H1 (cell line): ENCODE results near the gene CLBA1. TPM values are rescaled to one million over a fixed set of nuclear protein-coding genes. Genes with fewer than 3 reads are reported as not detected.

Experiments
- CTCF ChIA-PET: fragments of 300-600 bp; sonication (Branson Sonifier 250); formaldehyde crosslinking; loops from one replicate; lab custom pipeline; 2021; ENCODE audit not compliant: partially characterized antibody; lab: Charles Lee
- POLR2A ChIA-PET: fragments of 300-600 bp; sonication (Branson Sonifier 250); formaldehyde crosslinking; loops from one replicate; lab custom pipeline; 2021; ENCODE audit warnings: inconsistent platforms; ENCODE audit not compliant: partially characterized antibody; lab: Charles Lee
- DNase-seq, 2 experiments: peaks; one replicate each; pipeline versions ENCODE4 v3.0.0 to v3.0.0-alpha.2; 2010 to 2022; ENCODE audit warnings: low spot score in 2 of 2, low read depth in 1 of 2, mixed read lengths in 1 of 2
- FAIRE-seq: peaks from 2 replicates; lab custom pipeline; 2011; peaks lifted over from hg19 to GRCh38; lab: Jason Lieb, UNC
- H2AFZ ChIP-seq: 2 replicates; pipeline ENCODE4 v1.8.1; 2012; ENCODE audit warnings: low read length, inconsistent platforms
- H2AK5ac ChIP-seq: 2 replicates; pipeline ENCODE4 v1.6.1; 2013; ENCODE audit warnings: low read depth, low read length
- H2BK120ac ChIP-seq: replicated peaks from 2 replicates; pipeline ENCODE3; 2013; ENCODE audit warnings: low read depth, low read length, inconsistent platforms
- H2BK12ac ChIP-seq: 2 replicates; pipeline ENCODE4 v1.6.1; 2013; ENCODE audit warnings: low read depth, low read length
- H2BK15ac ChIP-seq: 2 replicates; pipeline ENCODE4 v1.6.1; 2013; ENCODE audit warnings: low read length
- H2BK20ac ChIP-seq: 2 replicates; pipeline ENCODE4 v1.6.1; 2013; ENCODE audit warnings: low read length
- H2BK5ac ChIP-seq: 2 replicates; pipeline ENCODE4 v1.6.1; 2013; ENCODE audit warnings: low read depth, low read length
- H3K14ac ChIP-seq: 2 replicates; pipeline ENCODE4 v1.6.1; 2013; ENCODE audit warnings: inconsistent platforms; ENCODE audit not compliant: insufficient read length
- H3K18ac ChIP-seq: 2 replicates; pipeline ENCODE4 v1.6.1; 2013; ENCODE audit warnings: low read length; ENCODE audit errors: extremely low read depth
- H3K23ac ChIP-seq: 2 replicates; pipeline ENCODE4 v1.6.1; 2013; ENCODE audit warnings: inconsistent platforms; ENCODE audit not compliant: insufficient read length
- H3K23me2 ChIP-seq: 2 replicates; pipeline ENCODE4 v1.6.1; 2013; ENCODE audit warnings: low read depth, low read length
- H3K27ac ChIP-seq: 2 replicates; pipeline ENCODE4 v1.6.1; 2011; ENCODE audit warnings: low read depth, low read length, inconsistent platforms
- H3K27me3 ChIP-seq, 4 experiments: replicated peaks in 1 of 4; 1 replicate in 1 of 4; 2 replicates in 3 of 4; pipeline versions ENCODE4 v1.6.1 to v1.8.1; 2011 to 2013; ENCODE audit warnings: low read length in 3 of 4, mild to moderate bottlenecking in 3 of 4, inconsistent platforms in 2 of 4, mixed read lengths in 2 of 4, moderate library complexity in 1 of 4; ENCODE audit not compliant: control insufficient read depth in 3 of 4, insufficient read depth in 3 of 4; ENCODE audit errors: extremely low read depth in 1 of 4
- H3K36me3 ChIP-seq, 4 experiments: 2 replicates each; pipeline versions ENCODE4 v1.6.1 to v1.8.1; 2011 to 2013; ENCODE audit warnings: mild to moderate bottlenecking in 4 of 4, low read length in 3 of 4, moderate library complexity in 2 of 4, control low read depth in 1 of 4, inconsistent platforms in 1 of 4; ENCODE audit not compliant: insufficient read depth in 4 of 4, control insufficient read depth in 2 of 4
- H3K4ac ChIP-seq: replicated peaks from 2 replicates; pipeline ENCODE3; 2013; ENCODE audit warnings: low read length, low read depth, mixed read lengths, inconsistent platforms; ENCODE audit not compliant: insufficient read length
- H3K4me1 ChIP-seq, 4 experiments: replicated peaks in 1 of 4; 1 replicate in 1 of 4; 2 replicates in 3 of 4; pipeline versions ENCODE4 v1.6.1 to v1.8.1; 2011 to 2013; ENCODE audit warnings: low read length in 3 of 4, inconsistent platforms in 2 of 4, mixed read lengths in 1 of 4; ENCODE audit not compliant: insufficient read depth in 4 of 4, control insufficient read depth in 3 of 4
- H3K4me2 ChIP-seq, 2 experiments: 2 replicates each; pipeline versions ENCODE4 v1.6.1 to v1.8.1; 2011 to 2013; ENCODE audit warnings: low read depth in 2 of 2, low read length in 2 of 2, control low read depth in 1 of 2, inconsistent platforms in 1 of 2, mild to moderate bottlenecking in 1 of 2; ENCODE audit not compliant: insufficient read depth in 1 of 2
- H3K4me3 ChIP-seq, 4 experiments: fragments of 200-600, 300-600 bp in 1 of 4; sonication (generic), shearing (Covaris generic), sonication (Bioruptor Twin) in 1 of 4; 2 replicates each; pipeline versions ENCODE4 v1.5.1 to v1.8.1; 2011 to 2016; ENCODE audit warnings: low read length in 4 of 4, low read depth in 3 of 4, control low read depth in 2 of 4, inconsistent platforms in 2 of 4, mild to moderate bottlenecking in 2 of 4, mixed read lengths in 1 of 4, moderate library complexity in 1 of 4; ENCODE audit not compliant: insufficient read depth in 2 of 4; ENCODE audit errors: extremely low read depth in 1 of 4
- H3K56ac ChIP-seq: replicated peaks from 2 replicates; pipeline ENCODE3; 2013; ENCODE audit warnings: low read depth, mild to moderate bottlenecking, mixed read lengths, low read length, inconsistent platforms; ENCODE audit not compliant: insufficient read length
- H3K79me1 ChIP-seq: 2 replicates; pipeline ENCODE4 v1.6.1; 2013; ENCODE audit warnings: low read depth, low read length, control low read depth
- H3K79me2 ChIP-seq, 2 experiments: 2 replicates each; pipeline versions ENCODE4 v1.6.1 to v1.8.1; 2012 to 2013; ENCODE audit warnings: low read length in 2 of 2, mild to moderate bottlenecking in 2 of 2, inconsistent platforms in 1 of 2; ENCODE audit not compliant: insufficient read depth in 2 of 2, control insufficient read depth in 1 of 2
- H3K9ac ChIP-seq, 4 experiments: replicated peaks in 1 of 4; 1 replicate in 1 of 4; 2 replicates in 3 of 4; pipeline versions ENCODE4 v1.6.1 to v1.8.1; 2011 to 2013; ENCODE audit warnings: low read depth in 3 of 4, low read length in 3 of 4, control low read depth in 2 of 4, mild to moderate bottlenecking in 2 of 4, moderate library complexity in 2 of 4, inconsistent platforms in 1 of 4; ENCODE audit errors: extremely low read depth in 1 of 4
- H3K9me3 ChIP-seq, 2 experiments: 2 replicates each; pipeline versions ENCODE4 v1.6.1 to v1.8.1; 2012 to 2013; ENCODE audit warnings: mild to moderate bottlenecking in 2 of 2, moderate library complexity in 2 of 2, control low read depth in 1 of 2, inconsistent platforms in 1 of 2, low read depth in 1 of 2, low read length in 1 of 2, mixed read lengths in 1 of 2; ENCODE audit not compliant: insufficient read depth in 2 of 2
- H4K20me1 ChIP-seq, 2 experiments: replicated peaks in 1 of 2; 2 replicates each; pipeline versions ENCODE3 to v1.8.1; 2011 to 2013; ENCODE audit warnings: inconsistent platforms in 2 of 2, low read length in 2 of 2, mild to moderate bottlenecking in 1 of 2; ENCODE audit not compliant: insufficient read depth in 2 of 2, control insufficient read depth in 1 of 2
- H4K5ac ChIP-seq: 2 replicates; pipeline ENCODE4 v1.6.1; 2013; ENCODE audit warnings: low read length, low read depth, mixed read lengths, inconsistent platforms; ENCODE audit not compliant: insufficient read length
- H4K8ac ChIP-seq: 2 replicates; pipeline ENCODE4 v1.8.0; 2013; ENCODE audit warnings: mild to moderate bottlenecking, moderate library complexity, low read length, inconsistent platforms; ENCODE audit not compliant: insufficient read depth; ENCODE audit errors: extremely low read depth
- H4K91ac ChIP-seq: replicated peaks from 2 replicates; pipeline ENCODE3; 2013; ENCODE audit warnings: low read length, mixed read lengths, inconsistent platforms; ENCODE audit not compliant: insufficient read length
- CTCF ChIP-seq, 3 experiments: IDR thresholded peaks; 1 replicate in 2 of 3; 2 replicates in 1 of 3; pipeline versions ENCODE4 v1.5.1 to v1.6.1; 2011; ENCODE audit warnings: low read length in 3 of 3, mild to moderate bottlenecking in 3 of 3, inconsistent platforms in 2 of 3, low read depth in 1 of 3, moderate library complexity in 1 of 3; ENCODE audit not compliant: insufficient read depth in 1 of 3; ENCODE audit errors: control extremely low read depth in 1 of 3
- FOSL1 ChIP-seq: IDR thresholded peaks from 2 replicates; pipeline ENCODE4 v1.6.1; 2011; ENCODE audit warnings: mild to moderate bottlenecking, low read depth, low read length, moderate library complexity; ENCODE audit not compliant: insufficient read depth
- POLR2A ChIP-seq, 2 experiments: IDR thresholded peaks; 1 replicate in 1 of 2; 2 replicates in 1 of 2; pipeline ENCODE4 v1.6.1; 2011; ENCODE audit warnings: low read depth in 2 of 2, low read length in 2 of 2, mild to moderate bottlenecking in 2 of 2; ENCODE audit errors: control extremely low read depth in 1 of 2
- RAD21 ChIP-seq, 2 experiments: IDR thresholded peaks in 1 of 2; conservative IDR thresholded peaks in 1 of 2; 2 replicates each; pipeline ENCODE4 v1.6.1; 2011; ENCODE audit warnings: low read depth in 2 of 2, low read length in 2 of 2, improper control_type of control experiment in 1 of 2, inconsistent platforms in 1 of 2, mild to moderate bottlenecking in 1 of 2, moderate library complexity in 1 of 2
- WGBS, 2 experiments: shearing (Covaris generic) in 1 of 2; methylation state at CpG; one replicate each; pipeline versions ENCODE4 v1.1.6 to v1.1.7; 2013 to 2015; ENCODE audit warnings: low lambda C conversion rate in 2 of 2, mixed read lengths in 2 of 2, inconsistent platforms in 1 of 2, low coverage in 1 of 2, missing lambda C conversion rate in 1 of 2; ENCODE audit not compliant: insufficient replicate concordance in 2 of 2, insufficient coverage in 1 of 2, insufficient read length in 1 of 2; ENCODE audit errors: extremely low coverage in 1 of 2, missing lambda C conversion rate in 1 of 2; 5-methylcytosine and 5-hydroxymethylcytosine counted together
- polyA plus RNA-seq, 7 experiments: library from polyadenylated mRNA; depleted of rRNA in 3 of 7; stranded (reverse) in 5 of 7; unstranded in 2 of 7; fragments of >200 nt in 5 of 7; fragments of 200-250 nt in 2 of 7; gene quantifications; 1 replicate in 5 of 7; 2 replicates in 1 of 7; 4 replicates in 1 of 7; pipeline versions ENCODE4 v1.2.1 to v1.2.3, GENCODE V29; 2011 to 2013; ENCODE audit warnings: missing spikeins in 2 of 7, mixed read lengths in 2 of 7
- total RNA-seq: library from RNA; stranded (reverse); fragmentation: NEBNext Ultra II Directional; extraction: Animal tissue kit (Norgen Biotek cat#: 25700); gene quantifications from 2 replicates; pipeline ENCODE4 v1.2.1, GENCODE V29; 2021

CLBA1 gene
- total and polyA plus RNA-seq, 2 of the 8 experiments (the other 6 are each of a cell fraction or from before 2014, with no cell fraction given), result 1.6 to 2.4 TPM

- H3K79me2 ChIP-seq, result no peaks in the 10 kb centered on the region
- no peak overlapping the region for H4K8ac ChIP-seq
- H2BK12ac ChIP-seq, result no peak overlapping the region
- H2AK5ac ChIP-seq, result no peak overlapping the region
- no peak overlapping the region for H3K9ac ChIP-seq
- no peak overlapping the region for H3K4me2 ChIP-seq
- no peak for DNase-seq
- H3K56ac ChIP-seq, result no peak overlapping the region
- TF ChIP-seq CTCF (IDR thresholded peaks at IDR 0.05; ENCODE audit: control extremely low read depth in 1 of 3, insufficient read depth in 1 of 3, low read depth in 1 of 3, low read length in 3 of 3) (peak; percentile 32 to 49 (median 43)), RAD21 (IDR thresholded peaks at IDR 0.05 in 1 of 2, conservative IDR thresholded peaks at IDR 0.05 in 1 of 2; ENCODE audit: low read depth in 2 of 2, low read length in 2 of 2) (peak; percentile 55 to 61), POLR2A (IDR thresholded peaks at IDR 0.05; ENCODE audit: control extremely low read depth in 1 of 2, low read depth in 2 of 2, low read length in 2 of 2) (no peak), FOSL1 (no peak)
- TF ChIP-seq, all 59 proteins: peak for 2
- H3K27me3 ChIP-seq, result peaks cover 0 to 40% (median 13%) of the 10 kb centered on the region in 4 experiments; a peak in 6 of 7 replicates
- H3K4ac ChIP-seq, result no peak overlapping the region
- no peak overlapping the region for H2BK20ac ChIP-seq
- peaks cover 0 to 33% of the 10 kb centered on the region in 2 experiments; a peak in 1 of 4 replicates for H3K9me3 ChIP-seq
- POLR2A ChIA-PET, result no interaction called here
- no peak overlapping the region for H4K91ac ChIP-seq
- no peak overlapping the region for H2BK5ac ChIP-seq
- no peak overlapping the region for H3K23ac ChIP-seq
- H4K20me1 ChIP-seq, result no peaks in the 10 kb centered on the region
- no peaks in the 10 kb centered on the region for H3K23me2 ChIP-seq
- H2BK120ac ChIP-seq, result no peak overlapping the region
- no peak overlapping the region for H4K5ac ChIP-seq
- no peak overlapping the region for H3K18ac ChIP-seq
- 83% methylated on average over 3 of the region's 3 CpGs; no CpG with 5 or more reads in 1 of the 2 experiments for WGBS, 2 experiments
- no peaks in the 10 kb centered on the region for H3K79me1 ChIP-seq
- H3K4me1 ChIP-seq, result no peaks in the 10 kb centered on the region
- no peak overlapping the region for H2AFZ ChIP-seq
- no peak for FAIRE-seq
- no peaks in the 10 kb centered on the region for H3K36me3 ChIP-seq
- CTCF ChIA-PET, result interaction anchor here (1.0 to 2.7 kb wide), 11 partner anchors 15 to 331 kb away, joined by 3 to 9 read pairs (median 5); no protein-coding TSS in a partner anchor
- H3K4me3 ChIP-seq, result no peak overlapping the region
- H3K14ac ChIP-seq, result no peak overlapping the region
- H3K27ac ChIP-seq, result no peak overlapping the region
- H2BK15ac ChIP-seq, result no peak overlapping the region
These were observed 45.0 kb upstream of the CLBA1 start for GRCh38 chr14:104940526-104941150.
